Fibroblast of lung (primary cell): ENCODE measurements around the gene MTMR3. TPM values are rescaled to one million over a fixed set of nuclear protein-coding genes. Genes with fewer than 3 reads are reported as not detected.

ENCODE experiments used
- DNase-seq, 2 donors: peaks; one replicate each; pipeline versions ENCODE4 v3.0.0 to v3.0.0-alpha.2; 2010; ENCODE audit warnings: low read depth in 2 of 2
- H2AFZ ChIP-seq: 2 replicates; pipeline ENCODE4 v1.5.1; 2012; ENCODE audit warnings: low read length, control low read depth, inconsistent platforms
- H3K27ac ChIP-seq: 2 replicates; pipeline ENCODE4 v1.5.1; 2011; ENCODE audit warnings: low read length, control low read depth; ENCODE audit not compliant: insufficient read depth
- H3K27me3 ChIP-seq: 2 replicates; pipeline ENCODE4 v1.5.1; 2011; ENCODE audit warnings: mild to moderate bottlenecking, low read length; ENCODE audit not compliant: control insufficient read depth, insufficient read depth
- H3K36me3 ChIP-seq: 2 replicates; pipeline ENCODE4 v1.5.1; 2011; ENCODE audit warnings: low read length; ENCODE audit not compliant: control insufficient read depth, insufficient read depth
- H3K4me1 ChIP-seq: 2 replicates; pipeline ENCODE4 v1.5.1; 2011; ENCODE audit warnings: low read length; ENCODE audit not compliant: control insufficient read depth, insufficient read depth; ENCODE audit errors: extremely low read depth
- H3K4me2 ChIP-seq: 2 replicates; pipeline ENCODE4 v1.5.1; 2011; ENCODE audit warnings: low read length, control low read depth; ENCODE audit not compliant: insufficient read depth; ENCODE audit errors: extremely low read depth
- H3K4me3 ChIP-seq, 4 experiments: fragments of 200-600 bp in 1 of 4; sonication (generic) in 1 of 4; replicated peaks in 1 of 4; 2 replicates each; pipeline ENCODE4 v1.5.1; 2011 to 2016; ENCODE audit warnings: low read length in 4 of 4, low read depth in 3 of 4, mild to moderate bottlenecking in 3 of 4, control low read depth in 2 of 4, inconsistent platforms in 1 of 4, mixed read lengths in 1 of 4; ENCODE audit not compliant: insufficient read depth in 1 of 4; ENCODE audit errors: control extremely low read depth in 1 of 4
- H3K79me2 ChIP-seq: 2 replicates; pipeline ENCODE4 v1.5.1; 2012; ENCODE audit warnings: mild to moderate bottlenecking, low read length, inconsistent platforms; ENCODE audit not compliant: control insufficient read depth, insufficient read depth
- H3K9ac ChIP-seq: 2 replicates; pipeline ENCODE4 v1.5.1; 2011; ENCODE audit warnings: mild to moderate bottlenecking, low read length, control low read depth; ENCODE audit not compliant: insufficient read depth
- H3K9me3 ChIP-seq: 2 replicates; pipeline ENCODE4 v1.5.1; 2012; ENCODE audit warnings: low read depth, low read length; ENCODE audit not compliant: control insufficient read depth, insufficient read depth
- H4K20me1 ChIP-seq: 2 replicates; pipeline ENCODE4 v1.5.1; 2011; ENCODE audit warnings: low read length; ENCODE audit not compliant: control insufficient read depth, insufficient read depth; ENCODE audit errors: extremely low read depth
- CTCF ChIP-seq, 2 donors: IDR thresholded peaks in 1 of 2; conservative IDR thresholded peaks in 1 of 2; 1 replicate in 1 of 2; 2 replicates in 1 of 2; pipeline ENCODE4 v1.5.1; 2011 to 2012; ENCODE audit warnings: low read length in 2 of 2, control low read depth in 1 of 2, inconsistent platforms in 1 of 2, low read depth in 1 of 2, mild to moderate bottlenecking in 1 of 2
- EZH2 ChIP-seq: IDR thresholded peaks from 2 replicates; pipeline ENCODE4 v1.5.1; 2012; ENCODE audit warnings: low read length, control low read depth, mild to moderate bottlenecking; ENCODE audit errors: missing control alignments
- polyA plus RNA-seq, 2 donors: library from polyadenylated mRNA; depleted of rRNA in 1 of 2; stranded (reverse) in 1 of 2; unstranded in 1 of 2; fragments of >200 nt; gene quantifications; 2 replicates each; pipeline ENCODE4 v1.2.1, GENCODE V29; 2011 to 2012; ENCODE audit warnings: missing spikeins in 1 of 2
- total RNA-seq: library from RNA; depleted of rRNA; stranded (reverse); fragments of >200 nt; gene quantifications from 2 replicates; pipeline ENCODE4 v1.2.1, GENCODE V29; 2014

The MTMR3 gene
- total and polyA plus RNA-seq, 2 donors (not counting 1 experiment from before 2014, with no cell fraction given): 15.0 to 31.2 TPM

- no peak for TF ChIP-seq EZH2
- TF ChIP-seq CTCF (conservative IDR thresholded peaks at IDR 0.05 in 1 of 2, IDR thresholded peaks at IDR 0.05 in 1 of 2; ENCODE audit: low read depth in 1 of 2, low read length in 2 of 2): no peak
- DNase-seq: peak in 1 of 2 donors; percentile 19
Observed at GRCh38 chr22:30004694-30005093, 121.7 kb downstream of the MTMR3 start.

GRCh38 chr22:30005213-30005857 is 122.4 kb downstream of the MTMR3 start:
- no peak overlapping the region for H2AFZ ChIP-seq
- H3K9ac ChIP-seq: no peak overlapping the region
- H3K27ac ChIP-seq: no peak overlapping the region
- H3K4me2 ChIP-seq: no peak overlapping the region
- peaks cover 3% of the 10 kb centered on the region for H3K4me1 ChIP-seq
- TF ChIP-seq CTCF (conservative IDR thresholded peaks at IDR 0.05 in 1 of 2, IDR thresholded peaks at IDR 0.05 in 1 of 2; ENCODE audit: low read depth in 1 of 2, low read length in 2 of 2) (peak; percentile 99 to 100), EZH2 (no peak)
- no peaks in the 10 kb centered on the region for H3K9me3 ChIP-seq
- H3K79me2 ChIP-seq: no peaks in the 10 kb centered on the region
- H3K4me3 ChIP-seq: no peak overlapping the region
- H3K27me3 ChIP-seq: no peaks in the 10 kb centered on the region
- H4K20me1 ChIP-seq: no peaks in the 10 kb centered on the region
- peak; percentile 43 to 78 for DNase-seq
- H3K36me3 ChIP-seq: peaks cover 3% of the 10 kb centered on the region

More at GRCh38 chr22:30004694-30005093, 121.7 kb downstream of the MTMR3 start:
- no peak overlapping the region for H3K27ac ChIP-seq
- H3K9me3 ChIP-seq: no peaks in the 10 kb centered on the region
- no peak overlapping the region for H3K4me2 ChIP-seq
- no peaks in the 10 kb centered on the region for H4K20me1 ChIP-seq
- no peak overlapping the region for H3K4me3 ChIP-seq
- H2AFZ ChIP-seq: no peak overlapping the region
- peaks cover 3% of the 10 kb centered on the region for H3K4me1 ChIP-seq
- no peaks in the 10 kb centered on the region for H3K79me2 ChIP-seq
- no peak overlapping the region for H3K9ac ChIP-seq
- H3K36me3 ChIP-seq: no peaks in the 10 kb centered on the region
- H3K27me3 ChIP-seq: no peaks in the 10 kb centered on the region

- H3K9me3 ChIP-seq: no peaks in the 10 kb centered on the region
- no peak for DNase-seq
- no peaks in the 10 kb centered on the region for H3K79me2 ChIP-seq
- no peak for TF ChIP-seq EZH2
- TF ChIP-seq CTCF (conservative IDR thresholded peaks at IDR 0.05 in 1 of 2, IDR thresholded peaks at IDR 0.05 in 1 of 2; ENCODE audit: low read depth in 1 of 2, low read length in 2 of 2): no peak
- H3K4me1 ChIP-seq: peaks cover 7% of the 10 kb centered on the region
- peaks cover 5% of the 10 kb centered on the region for H3K36me3 ChIP-seq
- no peak overlapping the region for H3K9ac ChIP-seq
- H2AFZ ChIP-seq: no peak overlapping the region
- H3K27me3 ChIP-seq: no peaks in the 10 kb centered on the region
- H3K4me2 ChIP-seq: no peak overlapping the region
- no peaks in the 10 kb centered on the region for H4K20me1 ChIP-seq
- no peak overlapping the region for H3K4me3 ChIP-seq
- no peak overlapping the region for H3K27ac ChIP-seq
Observed at GRCh38 chr22:30007361-30007760, 124.4 kb downstream of the MTMR3 start.
